H9 (cell line): ENCODE measurements around the gene PLPPR4. TPM values are rescaled to one million over a fixed set of nuclear protein-coding genes. Genes with fewer than 3 reads are reported as not detected.

ENCODE experiments used
- DNase-seq: peaks from one replicate; pipeline ENCODE4 v3.0.0-alpha.2; 2017
- H2AFZ ChIP-seq: one replicate; pipeline ENCODE4 v1.6.1; 2013; ENCODE audit warnings: mild to moderate bottlenecking, low read length, control low read depth, moderate library complexity
- H2AK5ac ChIP-seq: 2 replicates; pipeline ENCODE4 v1.6.1; 2013; ENCODE audit warnings: low read length, control low read depth, mixed read lengths; ENCODE audit not compliant: insufficient read length
- H2BK120ac ChIP-seq: one replicate; pipeline ENCODE4 v1.6.1; 2013; ENCODE audit warnings: low read depth, mild to moderate bottlenecking, low read length, control low read depth, inconsistent platforms; ENCODE audit not compliant: poor library complexity, severe bottlenecking
- H2BK12ac ChIP-seq: 2 replicates; pipeline ENCODE4 v1.6.1; 2013; ENCODE audit warnings: low read length, control low read depth, mixed read lengths, low read depth; ENCODE audit not compliant: insufficient read length
- H2BK15ac ChIP-seq: 2 replicates; pipeline ENCODE4 v1.6.1; 2013; ENCODE audit warnings: low read depth, low read length, control low read depth
- H2BK20ac ChIP-seq: one replicate; pipeline ENCODE4 v1.6.1; 2013; ENCODE audit warnings: low read depth, mild to moderate bottlenecking, low read length, control low read depth, inconsistent platforms; ENCODE audit not compliant: poor library complexity, severe bottlenecking
- H2BK5ac ChIP-seq: 2 replicates; pipeline ENCODE4 v1.6.1; 2013; ENCODE audit warnings: low read length, control low read depth, mixed read lengths; ENCODE audit not compliant: insufficient read length
- H3K14ac ChIP-seq: 2 replicates; pipeline ENCODE4 v1.6.1; 2013; ENCODE audit warnings: low read length, control low read depth; ENCODE audit not compliant: insufficient read depth
- H3K18ac ChIP-seq: 2 replicates; pipeline ENCODE4 v1.6.1; 2013; ENCODE audit warnings: low read depth, mild to moderate bottlenecking, mixed read lengths, low read length, control low read depth; ENCODE audit not compliant: insufficient read length
- H3K23ac ChIP-seq: 2 replicates; pipeline ENCODE4 v1.6.1; 2013; ENCODE audit warnings: low read length, control low read depth, mixed read lengths, low read depth; ENCODE audit not compliant: insufficient read length
- H3K23me2 ChIP-seq: 2 replicates; pipeline ENCODE4 v1.6.1; 2013; ENCODE audit warnings: low read depth, mild to moderate bottlenecking, mixed read lengths, low read length, control low read depth; ENCODE audit not compliant: insufficient read length, poor library complexity, severe bottlenecking
- H3K27ac ChIP-seq: 2 replicates; pipeline ENCODE4 v1.5.1; 2013; ENCODE audit warnings: low read length, control low read depth, mixed read lengths, low read depth; ENCODE audit not compliant: insufficient read length
- H3K27me3 ChIP-seq: 2 replicates; pipeline ENCODE4 v1.6.1; 2013; ENCODE audit warnings: low read length, control low read depth, inconsistent platforms; ENCODE audit not compliant: insufficient read depth
- H3K4ac ChIP-seq: 2 replicates; pipeline ENCODE4 v1.6.1; 2013; ENCODE audit warnings: low read depth, mild to moderate bottlenecking, control low read depth, inconsistent platforms, low read length, moderate library complexity
- H3K4me1 ChIP-seq: 2 replicates; pipeline ENCODE4 v1.6.1; 2013; ENCODE audit warnings: low read length, control low read depth, inconsistent platforms; ENCODE audit not compliant: insufficient read depth
- H3K4me2 ChIP-seq: 2 replicates; pipeline ENCODE4 v1.6.1; 2013; ENCODE audit warnings: low read length, control low read depth, mixed read lengths; ENCODE audit not compliant: insufficient read length, insufficient read depth
- H3K56ac ChIP-seq: 2 replicates; pipeline ENCODE4 v1.6.1; 2013; ENCODE audit warnings: low read depth, mild to moderate bottlenecking, mixed read lengths, low read length, control low read depth; ENCODE audit not compliant: insufficient read length
- H3K79me1 ChIP-seq: 2 replicates; pipeline ENCODE4 v1.6.1; 2013; ENCODE audit warnings: low read depth, mild to moderate bottlenecking, moderate library complexity, low read length, control low read depth, inconsistent platforms; ENCODE audit not compliant: insufficient read depth, poor library complexity, severe bottlenecking
- H3K79me2 ChIP-seq: 2 replicates; pipeline ENCODE4 v1.6.1; 2013; ENCODE audit warnings: low read length, control low read depth, inconsistent platforms; ENCODE audit not compliant: insufficient read depth
- H3K9ac ChIP-seq: 2 replicates; pipeline ENCODE4 v1.6.1; 2013; ENCODE audit warnings: low read length, control low read depth, mixed read lengths; ENCODE audit not compliant: insufficient read length; ENCODE audit errors: extremely low read depth
- H3K9me3 ChIP-seq: one replicate; pipeline ENCODE4 v1.6.1; 2013; ENCODE audit warnings: low read depth, low read length, inconsistent platforms; ENCODE audit not compliant: control insufficient read depth
- H3T11ph ChIP-seq: one replicate; pipeline ENCODE4 v1.6.1; 2013; ENCODE audit warnings: mild to moderate bottlenecking, low read length, control low read depth, inconsistent platforms
- H4K20me1 ChIP-seq: one replicate; pipeline ENCODE4 v1.6.1; 2013; ENCODE audit not compliant: control insufficient read depth, insufficient read length, insufficient read depth
- H4K5ac ChIP-seq: 2 replicates; pipeline ENCODE4 v1.6.1; 2013; ENCODE audit warnings: low read depth, mild to moderate bottlenecking, mixed read lengths, low read length, control low read depth; ENCODE audit not compliant: insufficient read length
- H4K8ac ChIP-seq: replicated peaks from 2 replicates; pipeline ENCODE4 v1.6.1; 2013; ENCODE audit warnings: low read length, control low read depth, mixed read lengths, low read depth; ENCODE audit not compliant: insufficient read length
- H4K91ac ChIP-seq: 2 replicates; pipeline ENCODE4 v1.6.1; 2013; ENCODE audit warnings: low read depth, mild to moderate bottlenecking, moderate library complexity, mixed read lengths, low read length, control low read depth; ENCODE audit not compliant: insufficient read length
- H3K27ac Mint-ChIP-seq, 3 experiments: 2 replicates in 2 of 3; 3 replicates in 1 of 3; pipeline ENCODE4 v1.8.0; 2020 to 2021; ENCODE audit warnings: mixed read lengths in 3 of 3, mild to moderate bottlenecking in 1 of 3, moderate library complexity in 1 of 3
- H3K27me3 Mint-ChIP-seq: 2 replicates; pipeline ENCODE4 v1.8.0; 2021; ENCODE audit warnings: low read depth, mild to moderate bottlenecking, moderate library complexity, mixed read lengths
- H3K36me3 Mint-ChIP-seq, 3 experiments: 2 replicates in 2 of 3; 3 replicates in 1 of 3; pipeline ENCODE4 v1.8.0; 2020 to 2021; ENCODE audit warnings: low read depth in 3 of 3, mixed read lengths in 3 of 3; ENCODE audit not compliant: insufficient read depth in 1 of 3
- H3K4me1 Mint-ChIP-seq, 2 experiments: 2 replicates each; pipeline ENCODE4 v1.8.0; 2020; ENCODE audit warnings: mixed read lengths in 2 of 2
- H3K4me3 Mint-ChIP-seq, 2 experiments: 2 replicates in 1 of 2; 3 replicates in 1 of 2; pipeline ENCODE4 v1.8.0; 2020 to 2021; ENCODE audit warnings: mild to moderate bottlenecking in 2 of 2, mixed read lengths in 2 of 2, moderate library complexity in 1 of 2
- H3K9me3 Mint-ChIP-seq, 2 experiments: 2 replicates in 1 of 2; 3 replicates in 1 of 2; pipeline ENCODE4 v1.8.0; 2020; ENCODE audit warnings: mild to moderate bottlenecking in 2 of 2, mixed read lengths in 2 of 2, moderate library complexity in 1 of 2
- CTCF ChIP-seq: fragments of 200-600 bp; sonication (generic); conservative IDR thresholded peaks from 3 replicates; pipeline ENCODE4 v1.8.0; 2021; ENCODE audit warnings: antibody characterized with exemption, mild to moderate bottlenecking
- WGBS: extraction: QIAGEN DNeasy Blood & Tissue Kit; methylation state at CpG from one replicate; pipeline ENCODE4 v1.1.7; 2013; ENCODE audit warnings: missing lambda C conversion rate, low lambda C conversion rate, mixed read lengths; ENCODE audit not compliant: insufficient read length; ENCODE audit errors: extremely low coverage; 5-methylcytosine and 5-hydroxymethylcytosine counted together
- total RNA-seq: library from RNA; stranded (reverse); gene quantifications from 2 replicates; pipeline ENCODE4 v1.2.1, GENCODE V29; 2021

The PLPPR4 gene
- total RNA-seq, 1 experiment from 2014 or later, result 0.31 TPM

- Histone ChIP-seq H3K79me2 (no peaks in the 10 kb centered on the region), H3K9ac (no peak overlapping the region), H3K79me1 (no peaks in the 10 kb centered on the region), H2BK5ac (no peak overlapping the region), H4K5ac (no peak overlapping the region), H3K27ac (no peak overlapping the region), H3K4me1 (no peaks in the 10 kb centered on the region), H3K18ac (no peak overlapping the region), H2BK12ac (no peak overlapping the region), H3K4me2 (no peak overlapping the region), H4K8ac (no peak overlapping the region), H3K27me3 (no peaks in the 10 kb centered on the region), H4K91ac (no peak overlapping the region), H3K23ac (no peak overlapping the region), H4K20me1 (no peaks in the 10 kb centered on the region), H3K9me3 (no peaks in the 10 kb centered on the region), H2AFZ (no peak overlapping the region), H3K23me2 (no peaks in the 10 kb centered on the region), H3K14ac (no peak overlapping the region), H2BK15ac (no peak overlapping the region), H3T11ph (no peak overlapping the region), H3K56ac (no peak overlapping the region), H2BK120ac (no peak overlapping the region), H2AK5ac (no peak overlapping the region), H2BK20ac (no peak overlapping the region), H3K4ac (no peak overlapping the region)
- H3K27me3 Mint-ChIP-seq, result no peaks in the 10 kb centered on the region
- no peaks in the 10 kb centered on the region for H3K36me3 Mint-ChIP-seq
- no peaks in the 10 kb centered on the region for H3K4me1 Mint-ChIP-seq
- no peak overlapping the region for H3K27ac Mint-ChIP-seq
- no peak for DNase-seq
- no peaks in the 10 kb centered on the region; a peak in 1 of 5 replicates for H3K9me3 Mint-ChIP-seq
- H3K4me3 Mint-ChIP-seq, result no peak overlapping the region
- WGBS, result no CpG with 5 or more reads among the region's 3 CpGs
- TF ChIP-seq CTCF, result no peak
Measured at GRCh38 chr1:99227056-99227897, 37.0 kb upstream of the PLPPR4 start.
